HG03521 (cell line): Measurements from ENCODE around the gene TOPORS.
"Not testable (repeated sequence)": the region's sequence is repeated elsewhere in the genome, so short reads cannot be mapped to it uniquely, and the experiment has no call there.

Experiments used
- ATAC-seq: cut with Tn5 transposase; IDR thresholded peaks from one replicate; pipeline ENCODE4 v1.9.1; 2021; ENCODE audit warnings: mild to moderate bottlenecking, moderate library complexity; ENCODE audit not compliant: unreplicated experiment

Gene TOPORS

DNA sequence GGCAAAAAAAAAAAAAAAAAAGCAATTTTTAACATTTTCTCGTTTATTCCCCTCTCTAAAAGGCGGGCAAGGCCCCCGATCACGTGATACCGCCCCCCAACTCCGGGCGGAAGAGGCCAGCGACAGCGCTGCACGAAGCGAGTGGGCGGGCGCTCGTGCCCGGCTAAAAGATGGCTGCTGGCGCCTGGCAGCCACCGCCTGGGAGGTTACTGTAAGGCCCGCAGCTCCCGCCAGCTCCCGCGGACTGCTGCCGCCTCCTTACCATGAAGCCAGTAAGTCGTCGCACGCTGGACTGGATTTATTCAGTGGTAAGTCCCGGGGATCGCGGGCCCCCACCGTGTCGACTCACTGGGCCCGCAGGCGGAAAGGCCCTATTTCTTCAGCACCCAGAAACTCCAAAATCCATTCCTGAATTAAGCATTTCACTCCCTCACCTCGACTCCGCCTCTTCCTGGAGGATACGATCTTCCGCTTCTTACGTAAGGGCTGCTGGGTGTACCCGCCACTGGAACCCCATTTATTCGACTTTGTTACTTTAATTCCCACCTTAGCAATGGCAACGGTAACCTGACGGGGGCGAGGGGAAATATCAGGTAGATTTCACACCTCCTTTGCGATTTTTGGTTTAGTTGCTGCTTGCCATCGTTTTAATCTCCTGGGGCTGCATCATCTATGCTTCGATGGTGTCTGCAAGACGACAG lies at the start of gene TOPORS, which contains the start of gene SMIM27:
Gene TOPORS (minus strand): TSS at position 415 of the 701 bp plus-strand sequence. CDS start 150 bp downstream, at position 265.
Gene SMIM27 (plus strand): TSS at position 156 of the 701 bp plus-strand sequence. CDS start 108 bp downstream, at position 264.
- ATAC-seq: peak; percentile 69

GRCh38 chr9:32599021-32599420 lies 46.6 kb upstream of the TOPORS start:
- not testable (repeated sequence) for ATAC-seq

- no peak for ATAC-seq
These were observed 44.5 kb upstream of the TOPORS start for GRCh38 chr9:32596936-32597335.

- ATAC-seq: no peak
These were observed 43.9 kb upstream of the TOPORS start for GRCh38 chr9:32596096-32596865.

DNA sequence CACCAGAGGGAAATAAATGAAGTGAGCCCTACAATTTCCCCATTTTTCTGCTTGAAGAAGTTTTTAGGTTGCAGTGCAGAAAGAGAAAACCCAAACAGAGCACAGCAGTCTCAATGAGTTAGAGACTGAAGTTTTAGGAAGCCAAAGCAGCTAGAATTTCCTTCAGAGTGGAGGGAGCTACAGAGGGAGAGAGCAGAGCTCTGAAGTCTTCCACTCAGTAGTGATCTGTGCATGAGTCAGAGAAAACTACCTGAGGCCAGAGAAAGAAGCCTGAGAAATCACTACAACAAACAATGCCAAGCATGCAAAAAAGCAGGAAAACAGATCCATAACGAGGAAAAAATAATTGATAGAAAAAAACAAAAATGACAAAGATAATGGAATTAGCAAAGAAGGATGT lies 38.5 kb upstream of the TOPORS start:
- ATAC-seq: no peak

DNA sequence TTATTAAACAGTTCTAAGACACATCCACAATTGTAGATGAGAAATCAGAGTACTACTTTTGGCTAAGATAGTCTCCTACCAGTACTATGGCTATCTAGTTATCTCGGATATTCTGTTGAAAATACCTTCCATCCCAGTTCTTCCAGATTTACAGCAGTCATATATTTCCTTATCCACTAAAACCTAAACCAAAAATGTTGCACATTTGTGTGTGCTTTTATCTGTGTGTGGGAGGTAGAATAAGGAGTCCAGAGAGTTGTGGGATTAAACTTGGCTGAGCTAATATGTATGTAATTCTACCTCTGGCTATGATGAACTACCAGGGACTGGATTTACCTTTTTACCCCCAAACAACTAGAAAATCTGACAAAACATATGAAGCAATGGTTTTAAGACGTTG lies 38.1 kb upstream of the TOPORS start:
- ATAC-seq: no peak

DNA sequence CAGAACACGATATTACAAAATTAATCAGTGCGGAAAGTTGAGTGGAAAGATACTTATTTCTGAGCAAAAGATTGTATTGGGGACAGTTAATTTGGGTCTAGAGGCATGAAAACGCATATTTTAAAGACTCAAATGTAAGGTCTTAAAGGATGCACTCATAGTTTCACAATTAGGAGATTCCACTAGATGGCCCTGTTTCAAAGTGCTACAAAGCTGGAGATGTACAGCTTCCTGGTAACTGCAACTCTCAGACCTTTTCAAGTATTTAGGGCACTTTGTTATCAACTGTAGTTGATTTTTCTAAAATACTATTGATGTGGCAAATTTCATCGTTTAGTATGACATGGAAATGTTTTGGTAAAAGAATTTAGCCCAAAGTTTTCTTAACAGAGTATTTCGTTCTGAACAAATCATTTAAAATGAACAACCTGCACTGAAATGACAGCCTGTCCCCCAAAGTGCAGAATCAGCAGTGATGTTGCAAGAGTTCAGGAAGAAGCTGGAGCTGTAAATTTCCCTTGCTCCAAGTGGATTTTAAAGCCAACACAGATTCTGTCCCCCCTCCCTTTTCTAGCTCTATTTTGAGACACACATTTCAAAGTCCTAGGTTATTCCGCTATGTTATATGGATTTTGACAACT lies 36.8 kb upstream of the TOPORS start:
- no peak for ATAC-seq

- ATAC-seq: no peak
These were observed 35.5 kb upstream of the TOPORS start for GRCh38 chr9:32587901-32588300.

DNA sequence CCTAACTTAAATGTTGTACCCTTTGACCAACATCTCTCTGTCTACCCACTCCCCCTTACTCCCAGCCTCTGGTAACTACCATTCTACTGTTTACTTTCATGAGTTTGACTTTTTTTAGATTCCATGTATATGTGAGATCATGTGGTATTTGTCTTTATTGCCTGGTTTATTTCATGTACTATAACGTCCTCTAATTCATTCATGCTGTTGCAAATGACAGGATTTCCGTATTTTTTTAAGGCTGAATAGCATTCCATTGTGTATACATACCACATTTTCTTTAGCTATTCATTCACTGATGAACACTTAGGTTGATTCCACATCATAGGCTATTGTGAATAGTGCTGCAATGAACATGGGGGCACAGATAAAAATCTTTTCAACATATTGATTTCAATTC lies 32.4 kb upstream of the TOPORS start:
- ATAC-seq: no peak

- no peak for ATAC-seq
These were observed 29.2 kb upstream of the TOPORS start for GRCh38 chr9:32581512-32582143.

GRCh38 chr9:32580631-32581300 lies 28.4 kb upstream of the TOPORS start:
- ATAC-seq: no peak

DNA sequence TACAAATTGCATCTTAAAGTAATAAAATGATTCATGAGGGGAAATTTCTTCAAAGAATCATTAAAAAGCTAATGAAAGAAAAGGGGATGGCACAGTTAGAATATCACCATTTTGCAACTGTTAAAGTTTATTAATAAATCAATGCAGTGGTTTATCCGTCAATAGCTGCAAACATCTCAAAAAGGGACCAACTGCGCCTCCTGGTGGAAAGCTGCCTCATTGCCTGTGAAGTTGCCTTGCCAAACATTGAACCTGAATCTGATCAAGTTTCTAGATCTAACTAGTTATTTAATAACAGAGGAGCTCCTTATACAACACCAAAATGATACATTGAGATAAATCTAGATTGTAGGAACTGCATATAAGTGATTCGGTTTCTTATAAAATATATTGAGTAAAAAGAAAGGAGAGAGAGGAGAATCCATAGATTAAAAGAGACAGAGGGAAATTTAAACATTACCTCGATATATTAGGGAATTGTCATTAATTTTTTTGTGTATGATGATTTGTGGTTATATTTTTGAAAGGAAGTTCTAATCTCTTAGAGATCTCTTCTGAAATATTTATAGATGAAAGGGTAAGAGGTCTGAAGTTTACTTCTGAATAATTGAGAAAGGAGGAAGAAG lies 27.4 kb upstream of the TOPORS start:
- ATAC-seq: peak; percentile 58

- no peak for ATAC-seq
These were observed 26.6 kb upstream of the TOPORS start for GRCh38 chr9:32578976-32579375.

DNA sequence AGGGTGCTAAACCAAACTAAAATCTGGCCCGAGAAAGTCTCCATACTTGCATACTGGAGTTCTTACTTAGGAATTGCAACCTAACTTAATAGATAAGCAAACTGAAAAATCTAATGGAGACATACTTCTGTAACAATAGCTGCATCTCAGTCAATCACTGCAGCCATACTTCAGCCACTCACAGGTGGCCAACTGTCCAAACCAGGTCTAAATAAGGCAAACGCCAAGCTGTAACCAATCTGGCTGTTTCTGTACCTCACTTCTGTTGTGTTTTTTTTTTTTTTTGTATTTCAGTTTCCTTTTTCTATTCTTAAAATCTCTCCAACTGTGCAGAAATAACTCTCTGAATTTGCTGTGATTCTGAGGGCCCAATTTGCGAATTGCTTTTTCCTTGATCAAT lies 24.9 kb upstream of the TOPORS start:
- ATAC-seq: no peak

DNA sequence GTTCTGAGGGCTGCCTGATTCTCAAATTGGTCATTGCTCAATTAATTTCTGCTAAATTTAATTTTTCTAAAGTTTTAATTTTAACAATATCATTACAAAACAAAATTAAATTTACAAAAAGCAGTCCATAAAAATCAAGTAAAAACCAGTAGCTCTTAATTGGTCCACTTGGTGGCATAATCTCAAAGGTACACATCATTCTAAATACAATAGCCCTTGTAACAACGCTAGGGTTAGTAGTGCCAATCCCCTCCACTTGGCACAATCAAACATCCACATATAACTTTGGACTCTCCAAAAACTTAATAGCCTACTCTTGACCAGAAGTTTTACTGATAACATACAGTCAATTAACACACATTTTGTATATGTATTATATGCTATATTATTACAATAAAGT lies 22.5 kb upstream of the TOPORS start:
- no peak for ATAC-seq

GRCh38 chr9:32573821-32574220 lies 21.4 kb upstream of the TOPORS start:
- ATAC-seq: no peak

GRCh38 chr9:32572900-32573523 lies 20.6 kb upstream of the TOPORS start, which contains the start of gene NDUFB6:
Gene NDUFB6 (minus strand): TSS chr9:32573159. CDS start chr9:32573060, 99 bp downstream.
- ATAC-seq: peak; percentile 85

DNA sequence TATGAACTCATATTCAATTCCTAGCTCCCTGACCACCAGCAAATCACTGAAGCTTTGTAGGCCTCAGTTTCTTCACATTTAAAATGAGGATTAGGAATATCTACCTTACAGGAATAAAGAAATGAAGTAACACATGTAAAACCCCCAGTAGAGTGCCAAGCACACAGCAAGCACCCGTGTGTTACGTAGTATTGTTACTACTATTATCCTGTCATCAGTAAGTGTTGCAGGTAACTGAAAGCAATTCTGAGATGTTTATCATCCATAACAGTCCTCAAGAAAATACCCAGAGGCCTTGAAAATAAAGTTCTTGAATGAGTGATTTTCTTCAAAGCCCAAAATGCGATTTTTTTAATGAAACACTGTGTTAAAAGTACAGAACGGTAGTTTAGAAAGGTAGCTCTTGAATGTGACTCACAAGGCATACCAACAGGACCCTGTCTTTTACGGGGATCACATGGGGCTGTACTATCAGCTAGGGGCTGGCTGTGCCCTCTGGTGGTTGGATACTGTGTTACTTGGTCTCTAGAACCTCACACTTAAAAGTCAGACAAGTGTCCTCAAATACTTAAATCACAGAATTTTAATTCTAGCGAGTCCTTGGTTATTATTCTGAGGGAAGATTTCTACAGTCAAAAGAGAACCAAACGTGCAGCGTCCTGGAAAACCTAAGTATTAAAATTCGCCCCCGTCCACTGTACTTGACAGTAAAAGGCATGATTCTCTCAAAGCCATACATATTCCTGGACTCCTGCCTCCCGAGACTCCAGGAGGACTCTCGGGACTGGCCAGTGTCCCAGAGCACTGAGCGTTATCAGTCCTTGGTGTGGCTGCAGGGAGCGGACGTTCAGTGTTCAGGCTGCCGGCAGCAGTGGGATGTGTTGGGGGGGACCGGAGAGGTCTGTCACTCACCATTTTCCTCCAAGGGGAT lies 19.8 kb upstream of the TOPORS start:
- peak; percentile 85 for ATAC-seq

DNA sequence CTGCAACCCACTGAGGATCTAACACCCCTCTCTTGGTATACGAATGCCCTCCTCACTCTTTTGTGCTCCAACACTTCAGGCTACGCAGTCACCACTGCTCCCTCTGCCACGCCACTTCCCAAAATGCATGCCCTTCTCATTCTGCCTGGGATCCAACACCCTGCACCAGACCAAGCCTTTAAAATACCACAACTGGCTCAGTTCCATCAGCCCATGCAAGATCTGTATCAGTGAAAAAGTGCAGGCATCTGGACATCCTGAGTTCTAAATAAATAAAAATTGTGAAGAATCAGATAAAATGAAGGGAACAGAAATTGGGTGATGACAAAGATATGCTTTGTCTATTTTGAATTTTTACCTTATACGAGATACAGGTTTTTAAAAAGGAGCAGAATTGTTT lies 17.9 kb upstream of the TOPORS start:
- no peak for ATAC-seq
